SH-SY5Y (cell line): ENCODE data around the gene ZBTB7C.

Experiments
- GATA2 ChIP-seq: IDR thresholded peaks from 2 replicates; pipeline ENCODE4 v1.6.1; 2011; ENCODE audit warnings: mild to moderate bottlenecking, low read depth, low read length
- GATA3 ChIP-seq: IDR thresholded peaks from 2 replicates; pipeline ENCODE4 v1.6.1; 2011; ENCODE audit warnings: low read depth, mild to moderate bottlenecking, low read length, moderate library complexity

ZBTB7C gene

GRCh38 chr18:48127606-48128005 lies 281.6 kb downstream of the ZBTB7C start:
- TF ChIP-seq GATA3 (no peak), GATA2 (no peak)

- TF ChIP-seq GATA3: no peak
- no peak for TF ChIP-seq GATA2
Measured at GRCh38 chr18:48126240-48126639, 282.9 kb downstream of the ZBTB7C start.

GRCh38 chr18:48125724-48126123 lies 283.5 kb downstream of the ZBTB7C start:
- no peak for TF ChIP-seq GATA3
- TF ChIP-seq GATA2: no peak

- TF ChIP-seq GATA3 (no peak), GATA2 (no peak)
Measured at GRCh38 chr18:48124857-48125626, 284.1 kb downstream of the ZBTB7C start.

- TF ChIP-seq GATA2 (no peak), GATA3 (no peak)
Measured at GRCh38 chr18:48123941-48124340, 285.2 kb downstream of the ZBTB7C start.

- no peak for TF ChIP-seq GATA3
- no peak for TF ChIP-seq GATA2
Measured at GRCh38 chr18:48123324-48123723, 285.9 kb downstream of the ZBTB7C start.

GRCh38 chr18:48122816-48123215 lies 286.4 kb downstream of the ZBTB7C start:
- TF ChIP-seq GATA3 (no peak), GATA2 (no peak)

- no peak for TF ChIP-seq GATA3
Measured at GRCh38 chr18:48122376-48122775, 286.8 kb downstream of the ZBTB7C start.

GRCh38 chr18:48121752-48122151 lies 287.4 kb downstream of the ZBTB7C start:
- TF ChIP-seq GATA3: no peak
- no peak for TF ChIP-seq GATA2

GRCh38 chr18:48119204-48119603 lies 290.0 kb downstream of the ZBTB7C start:
- TF ChIP-seq GATA2 (no peak), GATA3 (no peak)

- no peak for TF ChIP-seq GATA2
- no peak for TF ChIP-seq GATA3
Measured at GRCh38 chr18:48116873-48117630, 292.1 kb downstream of the ZBTB7C start.

GRCh38 chr18:48116017-48116416 lies 293.2 kb downstream of the ZBTB7C start:
- no peak for TF ChIP-seq GATA2
- no peak for TF ChIP-seq GATA3

GRCh38 chr18:48113691-48114090 lies 295.5 kb downstream of the ZBTB7C start:
- TF ChIP-seq GATA3 (no peak), GATA2 (no peak)

GRCh38 chr18:48111587-48111986 lies 297.6 kb downstream of the ZBTB7C start:
- no peak for TF ChIP-seq GATA3
- no peak for TF ChIP-seq GATA2

- no peak for TF ChIP-seq GATA2
- TF ChIP-seq GATA3: no peak
Measured at GRCh38 chr18:48110797-48111196, 298.4 kb downstream of the ZBTB7C start.
